Measurements from ENCODE around the gene SYVN1.

- no peak for TF ChIP-seq CTCF (IDR thresholded peaks at IDR 0.05)
- no peak for TF ChIP-seq RELA (CRISPR knock-in tag; IDR thresholded peaks at IDR 0.05; ENCODE audit: borderline replicate concordance)
- no peak for TF ChIP-seq NR2C2 (CRISPR knock-in tag; IDR thresholded peaks at IDR 0.05)
- TF ChIP-seq FOXP4 (CRISPR knock-in tag; IDR thresholded peaks at IDR 0.05) = no peak
- no peak for TF ChIP-seq ATF2 (CRISPR knock-in tag; IDR thresholded peaks at IDR 0.05; ENCODE audit: borderline replicate concordance, low read depth)
- TF ChIP-seq TP53 (CRISPR knock-in tag; IDR thresholded peaks at IDR 0.05) = no peak
- no peak for TF ChIP-seq NR3C1 (CRISPR knock-in tag; conservative IDR thresholded peaks at IDR 0.05; ENCODE audit: low read depth)
- TF ChIP-seq CBFB (CRISPR knock-in tag; IDR thresholded peaks at IDR 0.05; ENCODE audit: low read depth) = no peak
- TF ChIP-seq IRF2 (CRISPR knock-in tag; IDR thresholded peaks at IDR 0.05; ENCODE audit: borderline replicate concordance, low read depth) = no peak
- no peak for TF ChIP-seq SOX15 (CRISPR knock-in tag; IDR thresholded peaks at IDR 0.05)
These were observed 31.3 kb upstream of the SYVN1 start for GRCh38 chr11:65165410-65166317.
